DMS 273 (cell line): ENCODE measurements around the gene AKAP7.
"Not testable (repeated sequence)": the region's sequence is repeated elsewhere in the genome, so short reads cannot be mapped to it uniquely, and the experiment has no call there.

Source experiments
- DNase-seq: peaks from one replicate; lab custom pipeline; 2025; ENCODE audit not compliant: unreplicated experiment; lab: John Stamatoyannopoulos, UW

AKAP7 gene

GRCh38 chr6:131288214-131288613, 152.9 kb downstream of the AKAP7 start:
- no peak for DNase-seq

GRCh38 chr6:131290955-131291354, 155.7 kb downstream of the AKAP7 start:
- no peak for DNase-seq

- DNase-seq: no peak
Measured at GRCh38 chr6:131292145-131292938, 157.1 kb downstream of the AKAP7 start.

- no peak for DNase-seq
Measured at GRCh38 chr6:131293472-131293911, 158.2 kb downstream of the AKAP7 start.

GRCh38 chr6:131295081-131295480, 159.8 kb downstream of the AKAP7 start:
- DNase-seq: no peak

GRCh38 chr6:131300826-131301225, 165.6 kb downstream of the AKAP7 start:
- not testable (repeated sequence) for DNase-seq

GRCh38 chr6:131303338-131303930, 168.2 kb downstream of the AKAP7 start:
- no peak for DNase-seq

- DNase-seq: no peak
Measured at GRCh38 chr6:131305037-131305850, 170.0 kb downstream of the AKAP7 start.

GRCh38 chr6:131309437-131309836, 174.2 kb downstream of the AKAP7 start:
- DNase-seq: no peak

- no peak for DNase-seq
Measured at GRCh38 chr6:131314838-131315237, 179.6 kb downstream of the AKAP7 start.

GRCh38 chr6:131316654-131317053, 181.4 kb downstream of the AKAP7 start:
- no peak for DNase-seq

GRCh38 chr6:131317516-131317915, 182.2 kb downstream of the AKAP7 start:
- no peak for DNase-seq

GRCh38 chr6:131321589-131321988, 186.3 kb downstream of the AKAP7 start:
- DNase-seq: no peak

- DNase-seq: no peak
Measured at GRCh38 chr6:131322125-131322524, 186.9 kb downstream of the AKAP7 start.

- not testable (repeated sequence) for DNase-seq
Measured at GRCh38 chr6:131325669-131326068, 190.4 kb downstream of the AKAP7 start.

GRCh38 chr6:131328727-131329126, 193.5 kb downstream of the AKAP7 start:
- DNase-seq: not testable (repeated sequence)

GRCh38 chr6:131331151-131331550, 195.9 kb downstream of the AKAP7 start:
- no peak for DNase-seq

GRCh38 chr6:131331873-131332781, 196.9 kb downstream of the AKAP7 start:
- no peak for DNase-seq
